ENCODE measurements around the gene CNTRL.

- no peak for TF ChIP-seq CTCF (IDR thresholded peaks at IDR 0.05; ENCODE audit: low read depth, low read length)
- no peak for TF ChIP-seq POLR2A (IDR thresholded peaks at IDR 0.05; ENCODE audit: extremely low read depth, insufficient read length)
- TF ChIP-seq MYC (IDR thresholded peaks at IDR 0.05; ENCODE audit: low read depth, low read length), result no peak
- no peak for TF ChIP-seq MAX (IDR thresholded peaks at IDR 0.05; ENCODE audit: low read depth, low read length)
Observed at GRCh38 chr9:121182989-121183388, 108.2 kb downstream of the CNTRL start.

All from NB4 (cell line).